Tibial artery (tissue), 4 donors: ENCODE results near the gene KAZN.

Experiments
- DNase-seq, 2 donors: peaks; one replicate each; pipeline ENCODE4 v3.0.0-alpha.2; 2019
- H3K27ac ChIP-seq, 2 donors: fragments of 200-600 bp; sonication (generic) in 1 of 2; 1 replicate in 1 of 2; 2 replicates in 1 of 2; pipeline ENCODE4 v1.5.1; 2018 to 2019; ENCODE audit warnings: mild to moderate bottlenecking in 1 of 2
- H3K27me3 ChIP-seq, 2 donors: fragments of 200-600 bp; sonication (generic) in 1 of 2; one replicate each; pipeline versions ENCODE4 v1.5.1 to v1.6.0; 2016 to 2019
- H3K36me3 ChIP-seq, 3 donors: fragments of 200-600 bp; sonication (generic) in 2 of 3; one replicate each; pipeline ENCODE4 v1.5.1; 2016 to 2019; ENCODE audit warnings: mild to moderate bottlenecking in 2 of 3
- H3K4me1 ChIP-seq, 4 donors: fragments of 200-600 bp; sonication (generic) in 2 of 4; 1 replicate in 3 of 4; 2 replicates in 1 of 4; pipeline ENCODE4 v1.5.1; 2016 to 2019
- H3K4me3 ChIP-seq, 2 donors: fragments of 200-600 bp; sonication (generic) in 1 of 2; 1 replicate in 1 of 2; 2 replicates in 1 of 2; pipeline ENCODE4 v1.5.1; 2018 to 2019; ENCODE audit warnings: mild to moderate bottlenecking in 2 of 2
- H3K9me3 ChIP-seq, 3 donors: fragments of 200-600 bp; sonication (generic) in 1 of 3; one replicate each; pipeline ENCODE4 v1.5.1; 2016 to 2019
- CTCF ChIP-seq, 2 experiments: fragments of 200-600 bp in 1 of 2; fragments of 450-650 bp in 1 of 2; IDR thresholded peaks; one replicate each; pipeline ENCODE4 v1.5.1; 2017 to 2019; ENCODE audit warnings: antibody characterized with exemption in 2 of 2, mild to moderate bottlenecking in 1 of 2, moderate library complexity in 1 of 2
- intact Hi-C: fragments of 100-400 bp; cut with DNase I; formaldehyde crosslinking; loops from one replicate; pipeline ENCODE4 v1.15.0; 2023; ENCODE audit warnings: low total_unique reads

KAZN gene

GRCh38 chr1:15043934-15044333 is 445.4 kb downstream of the KAZN start:
- no peak for TF ChIP-seq CTCF (IDR thresholded peaks at IDR 0.05)
- no peaks in the 10 kb centered on the region for H3K9me3 ChIP-seq
- no peak for DNase-seq
- H3K27me3 ChIP-seq = no peaks in the 10 kb centered on the region
- intact Hi-C loops = no loop called here
- no peak overlapping the region for H3K27ac ChIP-seq
- H3K36me3 ChIP-seq = peaks cover 0 to 21% (median 13%) of the 10 kb centered on the region in 3 donors
- peaks cover 0 to 4% (median 1%) of the 10 kb centered on the region in 4 donors for H3K4me1 ChIP-seq
- H3K4me3 ChIP-seq = no peak overlapping the region

- no peak overlapping the region for H3K4me3 ChIP-seq
- intact Hi-C loops = no loop called here
- H3K27me3 ChIP-seq = no peaks in the 10 kb centered on the region
- no peak for DNase-seq
- H3K9me3 ChIP-seq = no peaks in the 10 kb centered on the region
- peaks cover 0 to 4% (median 1%) of the 10 kb centered on the region in 4 donors for H3K4me1 ChIP-seq
- TF ChIP-seq CTCF (IDR thresholded peaks at IDR 0.05) = no peak
- no peak overlapping the region for H3K27ac ChIP-seq
- H3K36me3 ChIP-seq = peaks cover 0 to 26% (median 13%) of the 10 kb centered on the region in 3 donors
These were observed 446.6 kb downstream of the KAZN start for GRCh38 chr1:15045123-15045522.

- Histone ChIP-seq H3K27ac (no peak overlapping the region), H3K27me3 (no peaks in the 10 kb centered on the region), H3K4me3 (no peak overlapping the region), H3K9me3 (no peaks in the 10 kb centered on the region), H3K4me1 (peaks cover 0 to 4% (median 1%) of the 10 kb centered on the region in 4 donors), H3K36me3 (peaks cover 0 to 26% (median 13%) of the 10 kb centered on the region in 3 donors)
- peak; percentile 53 to 76 for DNase-seq
- intact Hi-C loops = loop anchor here (2.0 kb wide), 1 partner anchor 268 kb away; no protein-coding TSS in a partner anchor
- peak; percentile 89 to 91 for TF ChIP-seq CTCF (IDR thresholded peaks at IDR 0.05)
These were observed 448.1 kb downstream of the KAZN start for GRCh38 chr1:15046487-15047165.

GRCh38 chr1:15047237-15047636 is 448.8 kb downstream of the KAZN start:
- Histone ChIP-seq H3K27me3 (no peaks in the 10 kb centered on the region), H3K4me1 (peaks cover 0 to 4% (median 1%) of the 10 kb centered on the region in 4 donors), H3K27ac (no peak overlapping the region), H3K9me3 (no peaks in the 10 kb centered on the region), H3K36me3 (peaks cover 0 to 26% (median 13%) of the 10 kb centered on the region in 3 donors), H3K4me3 (no peak overlapping the region)
- intact Hi-C loops = loop anchor here (2.0 kb wide), 1 partner anchor 268 kb away; no protein-coding TSS in a partner anchor
- TF ChIP-seq CTCF (IDR thresholded peaks at IDR 0.05) = no peak
- DNase-seq = no peak

GRCh38 chr1:15048437-15048980 is 450.0 kb downstream of the KAZN start:
- no peaks in the 10 kb centered on the region for H3K27me3 ChIP-seq
- H3K27ac ChIP-seq = no peak overlapping the region
- no peaks in the 10 kb centered on the region for H3K9me3 ChIP-seq
- no peak overlapping the region for H3K4me3 ChIP-seq
- peaks cover 0 to 34% (median 13%) of the 10 kb centered on the region in 3 donors for H3K36me3 ChIP-seq
- no peak for TF ChIP-seq CTCF (IDR thresholded peaks at IDR 0.05)
- intact Hi-C loops = no loop called here
- H3K4me1 ChIP-seq = peaks cover 0 to 4% (median 1%) of the 10 kb centered on the region in 4 donors
- DNase-seq = no peak
